C4-2B (cell line): ENCODE results near the gene MDM4.

Source experiments
- ZFX ChIP-seq: fragments of 450-650 bp; IDR thresholded peaks from 2 replicates; pipeline ENCODE4 v1.6.1; 2017
- TF ChIP-seq, protein P1 (sequence below): fragments of 450-650 bp; conservative IDR thresholded peaks from 2 replicates; pipeline ENCODE4 v1.5.1; 2017; ENCODE audit warnings: mild to moderate bottlenecking

DNA sequence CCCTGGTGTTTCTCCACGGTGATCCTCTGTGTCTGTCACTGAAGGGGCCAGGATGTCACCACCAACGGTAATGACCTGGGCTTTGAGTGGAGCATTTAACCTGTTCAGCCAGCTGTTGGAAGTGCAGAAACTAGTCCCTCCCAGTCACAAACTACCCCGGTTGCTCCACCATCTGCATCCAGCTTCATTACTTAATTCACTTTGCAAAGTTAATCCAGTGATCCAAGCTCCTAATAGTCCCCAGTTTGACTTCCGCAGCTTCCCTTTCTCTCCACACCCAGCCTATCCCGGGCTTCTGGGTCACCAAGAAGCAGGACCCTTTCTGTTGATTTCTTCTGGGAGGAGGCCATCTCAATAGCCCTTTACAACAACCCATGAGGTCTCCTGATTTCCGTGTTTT is 63.5 kb downstream of the MDM4 start:
- TF ChIP-seq, protein P1, sequence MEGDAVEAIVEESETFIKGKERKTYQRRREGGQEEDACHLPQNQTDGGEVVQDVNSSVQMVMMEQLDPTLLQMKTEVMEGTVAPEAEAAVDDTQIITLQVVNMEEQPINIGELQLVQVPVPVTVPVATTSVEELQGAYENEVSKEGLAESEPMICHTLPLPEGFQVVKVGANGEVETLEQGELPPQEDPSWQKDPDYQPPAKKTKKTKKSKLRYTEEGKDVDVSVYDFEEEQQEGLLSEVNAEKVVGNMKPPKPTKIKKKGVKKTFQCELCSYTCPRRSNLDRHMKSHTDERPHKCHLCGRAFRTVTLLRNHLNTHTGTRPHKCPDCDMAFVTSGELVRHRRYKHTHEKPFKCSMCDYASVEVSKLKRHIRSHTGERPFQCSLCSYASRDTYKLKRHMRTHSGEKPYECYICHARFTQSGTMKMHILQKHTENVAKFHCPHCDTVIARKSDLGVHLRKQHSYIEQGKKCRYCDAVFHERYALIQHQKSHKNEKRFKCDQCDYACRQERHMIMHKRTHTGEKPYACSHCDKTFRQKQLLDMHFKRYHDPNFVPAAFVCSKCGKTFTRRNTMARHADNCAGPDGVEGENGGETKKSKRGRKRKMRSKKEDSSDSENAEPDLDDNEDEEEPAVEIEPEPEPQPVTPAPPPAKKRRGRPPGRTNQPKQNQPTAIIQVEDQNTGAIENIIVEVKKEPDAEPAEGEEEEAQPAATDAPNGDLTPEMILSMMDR: no peak
- TF ChIP-seq ZFX: no peak
